Fibroblast of peridontal ligament (primary cell): ENCODE data around the gene RPS6KA2.

Experiments
- DNase-seq: peaks from one replicate; pipeline ENCODE4 v3.0.0-alpha.2; 2010; ENCODE audit errors: extremely low read depth

RPS6KA2 gene

GRCh38 chr6:166467436-166468000 lies 159.5 kb downstream of the RPS6KA2 start:
- DNase-seq = no peak

GRCh38 chr6:166466178-166467122 lies 160.6 kb downstream of the RPS6KA2 start:
- no peak for DNase-seq

GRCh38 chr6:166465671-166466087 lies 161.4 kb downstream of the RPS6KA2 start:
- DNase-seq = no peak

GRCh38 chr6:166465003-166465399 lies 162.1 kb downstream of the RPS6KA2 start:
- no peak for DNase-seq

- no peak for DNase-seq
Measured at GRCh38 chr6:166464068-166465002, 162.7 kb downstream of the RPS6KA2 start.

- DNase-seq = no peak
Measured at GRCh38 chr6:166463359-166464067, 163.5 kb downstream of the RPS6KA2 start.

GRCh38 chr6:166462461-166463135 lies 164.5 kb downstream of the RPS6KA2 start:
- DNase-seq = no peak

GRCh38 chr6:166461821-166462460 lies 165.1 kb downstream of the RPS6KA2 start:
- no peak for DNase-seq

- no peak for DNase-seq
Measured at GRCh38 chr6:166460473-166461437, 166.3 kb downstream of the RPS6KA2 start.

GRCh38 chr6:166459906-166460305 lies 167.1 kb downstream of the RPS6KA2 start:
- no peak for DNase-seq

- no peak for DNase-seq
Measured at GRCh38 chr6:166459272-166459671, 167.8 kb downstream of the RPS6KA2 start.

- peak; percentile 21 for DNase-seq
Measured at GRCh38 chr6:166456395-166457156, 170.5 kb downstream of the RPS6KA2 start.

GRCh38 chr6:166454692-166455515 lies 172.1 kb downstream of the RPS6KA2 start:
- DNase-seq = no peak

- no peak for DNase-seq
Measured at GRCh38 chr6:166453651-166454050, 173.4 kb downstream of the RPS6KA2 start.

GRCh38 chr6:166450167-166450873 lies 176.7 kb downstream of the RPS6KA2 start:
- DNase-seq = no peak

- DNase-seq = no peak
Measured at GRCh38 chr6:166449641-166450040, 177.4 kb downstream of the RPS6KA2 start.

- no peak for DNase-seq
Measured at GRCh38 chr6:166449036-166449435, 178.0 kb downstream of the RPS6KA2 start.
